Pons (tissue), 1 donor: ENCODE measurements around the gene LRRC34.

Experiments
- DNase-seq: peaks from one replicate; pipeline ENCODE4 v3.0.0-alpha.2; 2016; ENCODE audit warnings: low spot score

The LRRC34 gene

GRCh38 chr3:169764882-169765612, 47.7 kb downstream of the LRRC34 start, which contains the start of gene TERC:
Gene TERC (minus strand): TSS chr3:169765060.
- DNase-seq, result peak; percentile 87

- DNase-seq, result peak; percentile 59
These were observed 48.3 kb downstream of the LRRC34 start for GRCh38 chr3:169764312-169764881.

GRCh38 chr3:169760479-169760878, 52.2 kb downstream of the LRRC34 start:
- DNase-seq, result no peak

- no peak for DNase-seq
These were observed 53.4 kb downstream of the LRRC34 start for GRCh38 chr3:169759256-169759655.

DNA sequence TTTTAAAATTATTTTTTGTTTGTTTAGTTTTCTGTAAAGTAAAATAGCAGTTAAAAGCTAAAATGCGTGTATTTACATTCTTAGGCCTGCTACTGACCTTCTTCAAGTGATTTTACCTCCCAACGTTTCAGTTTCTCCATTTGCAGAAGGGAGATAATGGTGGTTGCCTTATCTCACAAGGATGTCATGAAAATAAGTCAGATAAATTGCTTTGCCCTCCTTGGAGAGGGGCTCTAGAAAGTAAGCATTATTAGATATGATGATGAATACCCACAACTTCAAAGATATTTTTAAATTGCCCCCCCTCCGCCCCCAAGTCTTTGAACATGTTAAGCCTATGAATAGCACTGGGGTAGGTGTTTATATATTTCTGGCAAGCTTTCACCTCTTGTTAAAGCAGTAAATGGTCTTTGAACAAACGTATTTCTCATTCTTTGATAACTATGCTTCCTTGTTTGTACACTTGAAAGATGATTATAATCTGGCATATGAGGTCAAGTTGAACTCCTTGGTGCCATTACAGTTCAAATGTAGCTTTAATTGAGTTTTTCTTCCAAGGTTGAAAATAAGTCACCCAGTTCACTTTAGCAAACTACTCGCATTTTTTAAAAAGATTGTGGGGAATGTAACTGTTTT, 54.2 kb downstream of the LRRC34 start:
- DNase-seq, result no peak

GRCh38 chr3:169755488-169755887, 57.2 kb downstream of the LRRC34 start:
- DNase-seq, result no peak

- no peak for DNase-seq
These were observed 58.0 kb downstream of the LRRC34 start for GRCh38 chr3:169754711-169755110.

GRCh38 chr3:169751875-169752274, 60.8 kb downstream of the LRRC34 start:
- DNase-seq, result no peak

DNA sequence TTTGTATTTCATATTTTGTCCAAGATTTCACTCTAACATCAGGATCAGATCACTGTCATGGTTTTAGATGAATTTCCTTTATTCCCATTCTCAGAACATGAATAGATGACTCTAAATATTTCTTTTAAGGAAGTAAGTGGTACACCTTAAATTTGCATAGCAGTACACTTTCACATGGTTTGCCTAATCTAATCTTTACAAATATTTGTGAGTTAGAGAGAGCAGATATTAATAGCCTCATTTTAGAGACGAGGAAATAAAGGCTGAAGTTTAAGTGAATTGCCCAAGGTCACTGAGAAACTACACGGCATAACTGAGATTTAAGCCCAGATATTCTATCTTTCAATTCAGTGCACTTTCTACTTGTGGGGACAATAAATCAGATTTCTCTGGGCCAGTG, 62.0 kb downstream of the LRRC34 start:
- DNase-seq, result no peak

DNA sequence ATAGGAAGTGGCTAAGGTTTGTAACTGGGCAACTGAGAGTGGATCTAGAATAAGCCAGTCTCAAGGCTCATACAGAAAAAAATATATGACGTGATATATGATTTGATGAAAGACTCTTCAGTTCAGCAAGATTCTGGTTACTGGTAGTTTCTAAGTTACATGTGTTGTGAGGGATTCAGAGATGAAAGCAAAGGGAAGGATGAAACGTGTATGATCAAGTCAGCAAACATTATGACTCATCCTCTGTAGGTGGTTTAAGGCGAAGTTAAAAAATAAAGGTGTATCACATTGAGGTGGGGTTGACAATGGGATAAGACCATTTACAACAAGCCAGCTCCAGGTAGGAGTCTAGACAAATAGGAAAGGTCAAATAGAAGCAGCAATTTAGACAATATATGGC, 64.0 kb downstream of the LRRC34 start:
- DNase-seq, result no peak

DNA sequence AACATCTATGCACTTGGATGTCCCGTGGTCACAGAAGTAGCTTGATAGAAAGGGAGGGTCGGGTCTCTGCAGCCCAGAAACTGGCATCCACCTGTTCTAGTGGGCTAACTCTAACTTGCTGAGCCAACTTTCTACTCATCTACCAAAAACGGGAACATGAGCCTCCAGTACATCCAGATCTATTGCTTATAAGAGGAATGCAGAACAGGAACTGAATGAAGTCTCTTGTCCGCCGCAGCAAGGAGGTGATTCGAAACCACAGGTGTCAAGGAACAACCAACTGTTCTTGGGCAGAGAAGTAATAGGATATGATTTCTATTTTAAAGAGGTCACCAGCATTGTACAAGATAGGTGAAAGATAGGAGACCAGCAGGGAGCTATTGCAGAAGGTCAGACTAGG, 65.8 kb downstream of the LRRC34 start:
- DNase-seq, result no peak

DNA sequence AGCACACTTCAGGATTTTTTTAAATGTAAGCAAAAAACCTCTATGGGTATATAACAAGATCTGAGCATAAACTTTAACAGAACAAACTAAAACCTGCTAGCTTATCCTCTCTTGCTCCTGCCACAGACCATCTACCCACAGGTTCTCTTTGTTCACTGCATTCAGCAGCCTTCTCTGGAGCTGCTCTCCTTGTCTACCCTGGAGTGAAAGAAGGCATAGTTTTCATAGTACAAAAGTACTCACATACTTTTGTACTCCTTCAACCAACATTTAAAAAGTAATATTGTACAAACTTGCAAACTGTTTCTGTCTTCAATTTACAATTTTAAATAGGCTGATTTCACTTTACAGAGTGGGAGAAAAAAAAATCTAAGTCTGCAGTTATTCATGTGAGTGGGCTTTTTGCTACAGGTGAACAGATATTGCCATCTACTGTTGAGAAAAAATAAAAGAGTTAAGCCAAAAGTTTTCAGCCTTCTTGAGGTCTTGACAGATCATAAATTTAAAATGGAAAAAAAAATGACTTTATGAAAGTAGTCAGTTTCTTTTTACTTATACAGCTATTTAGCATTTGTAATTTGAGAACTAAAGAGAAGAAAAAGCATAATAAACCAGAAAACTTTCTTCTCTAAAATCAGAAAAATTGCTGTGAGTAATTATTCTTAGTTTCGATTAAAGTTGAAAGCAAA, 68.2 kb downstream of the LRRC34 start:
- no peak for DNase-seq
